Dendritic cell treated with granulocyte-macrophage colony-stimulating factor and Interleukin-4, amounts not matched to agents 40 ng/mL and 50 ng/mL, for 4 days (primary cell): Measurements from ENCODE around the gene ZNF577.
A peak's percentile ranks its signal among the peaks of the same experiment; 100 is the strongest.

Source experiments
- H3K27ac Mint-ChIP-seq: one replicate; pipeline ENCODE4 v1.8.0; 2022; ENCODE audit warnings: mild to moderate bottlenecking, mixed read lengths
- H3K27me3 Mint-ChIP-seq: one replicate; pipeline ENCODE4 v1.8.0; 2022; ENCODE audit warnings: mild to moderate bottlenecking, mixed read lengths
- H3K36me3 Mint-ChIP-seq: one replicate; pipeline ENCODE4 v1.8.0; 2022; ENCODE audit warnings: low read depth, mixed read lengths
- H3K4me1 Mint-ChIP-seq: one replicate; pipeline ENCODE4 v1.8.0; 2022; ENCODE audit warnings: low read depth, mixed read lengths
- H3K4me3 Mint-ChIP-seq: one replicate; pipeline ENCODE4 v1.8.0; 2022; ENCODE audit warnings: mild to moderate bottlenecking, moderate library complexity, mixed read lengths
- H3K9me3 Mint-ChIP-seq: one replicate; pipeline ENCODE4 v1.8.0; 2022; ENCODE audit warnings: mixed read lengths
- intact Hi-C: fragments of 100-400 bp; cut with micrococcal nuclease; formaldehyde crosslinking; loops from one replicate; pipeline ENCODE4 v1.15.0; 2022

Gene ZNF577

DNA sequence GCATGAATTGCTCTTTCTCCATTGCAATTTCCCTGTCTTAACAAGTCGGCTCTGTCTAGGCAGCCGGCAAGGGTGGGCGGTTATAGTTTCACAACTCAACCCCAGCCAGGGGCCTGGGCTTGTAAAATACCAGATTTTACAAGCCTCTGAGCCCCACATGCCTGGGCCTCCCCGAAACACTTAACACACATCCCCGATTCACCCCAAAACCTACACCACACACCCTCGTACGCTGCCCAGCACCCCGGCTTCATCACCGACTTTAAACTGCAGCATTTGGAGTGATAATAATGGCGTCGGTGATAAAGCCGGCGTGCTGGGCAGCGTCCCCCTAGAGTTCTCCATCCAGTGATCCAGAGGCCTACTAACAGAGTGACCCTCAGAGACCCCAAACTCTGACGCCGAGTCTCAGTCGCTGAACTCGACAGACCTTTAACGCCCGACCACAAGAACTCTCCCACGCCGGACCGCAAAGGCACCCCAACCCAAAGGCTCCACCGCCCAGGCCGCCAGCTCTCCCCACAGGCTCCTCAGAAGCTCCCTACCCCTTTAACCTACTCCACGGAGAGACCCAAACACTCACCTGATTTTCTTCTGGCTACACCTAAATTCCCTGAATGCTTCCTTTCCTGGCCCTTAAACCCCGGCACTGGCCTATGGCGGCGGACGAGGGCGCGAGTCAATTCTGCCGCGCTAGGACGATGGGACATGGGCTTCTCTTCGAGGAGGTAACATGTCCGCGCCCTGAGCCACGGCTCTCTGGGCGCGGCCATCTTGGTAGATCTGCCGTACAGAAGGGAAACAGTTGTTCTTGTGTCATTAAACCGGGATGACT, 16.8 kb upstream of the ZNF577 start, which contains the start of gene ZNF649:
Gene ZNF649 (minus strand): TSS at position 687 of the 835 bp plus-strand sequence. CDS start 4,910 bp downstream, outside the sequence.
- peak within 1 kb of the TSS; percentile 96 for H3K27ac Mint-ChIP-seq
- peak within 1 kb of the TSS; percentile 95 for H3K4me3 Mint-ChIP-seq
- intact Hi-C loops, result loop anchor here (1.0 kb wide), 1 partner anchor 23 kb away; the partner anchor contains the start of gene ZNF613
- H3K36me3 Mint-ChIP-seq, result peaks cover 73% of the 10 kb centered on the region
- H3K27me3 Mint-ChIP-seq, result peaks cover 27% of the 10 kb centered on the region
- peaks cover 80% of the 10 kb centered on the region for H3K9me3 Mint-ChIP-seq
- peaks cover 24% of the 10 kb centered on the region for H3K4me1 Mint-ChIP-seq

DNA sequence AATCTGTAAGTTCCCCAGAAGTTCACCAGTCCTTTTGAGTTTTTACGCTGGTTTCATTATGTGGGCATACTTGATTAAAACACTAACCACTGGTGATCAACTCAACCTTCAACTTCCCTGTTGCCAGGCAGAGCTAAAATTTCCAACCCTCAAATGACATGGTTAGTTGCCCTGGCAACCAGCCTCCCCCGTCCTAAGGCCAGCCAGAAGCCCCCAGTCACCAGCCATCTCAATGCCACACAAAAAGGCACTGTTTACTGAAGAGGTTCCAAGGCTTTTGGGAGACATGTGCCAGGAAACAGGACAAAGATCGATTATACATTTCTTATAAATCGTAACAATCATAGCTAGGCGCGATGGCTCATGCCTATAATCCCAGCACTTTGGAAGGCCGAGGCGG, 15.4 kb upstream of the ZNF577 start:
- H3K27me3 Mint-ChIP-seq, result peaks cover 23% of the 10 kb centered on the region
- peaks cover 87% of the 10 kb centered on the region for H3K36me3 Mint-ChIP-seq
- peak overlapping the region; percentile 95 for H3K4me3 Mint-ChIP-seq
- peaks cover 75% of the 10 kb centered on the region for H3K9me3 Mint-ChIP-seq
- intact Hi-C loops, result no loop called here
- no peak overlapping the region for H3K27ac Mint-ChIP-seq
- H3K4me1 Mint-ChIP-seq, result peaks cover 24% of the 10 kb centered on the region

DNA sequence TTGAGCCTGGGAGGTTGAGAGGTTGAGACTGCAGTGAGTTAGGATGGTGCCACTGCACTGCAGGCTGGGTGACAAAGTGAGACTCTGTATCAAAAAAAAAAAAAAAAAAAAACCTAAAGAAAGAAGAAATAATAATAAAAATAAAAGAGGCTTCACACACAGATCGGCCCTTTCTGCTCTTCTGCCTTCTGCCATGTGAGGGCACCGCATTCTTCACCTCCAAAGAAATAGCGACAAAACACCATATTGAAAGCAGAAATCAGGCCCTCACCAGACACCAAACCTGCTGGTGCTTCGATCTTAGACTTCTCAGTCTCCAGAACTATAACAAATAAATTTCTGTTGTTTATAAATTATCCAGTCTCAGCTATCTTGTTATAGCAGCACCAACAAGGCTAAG, 14.1 kb upstream of the ZNF577 start:
- Mint-ChIP-seq H3K9me3 (peaks cover 70% of the 10 kb centered on the region), H3K27ac (no peak overlapping the region), H3K4me3 (no peak overlapping the region), H3K27me3 (peaks cover 10% of the 10 kb centered on the region), H3K4me1 (peaks cover 24% of the 10 kb centered on the region), H3K36me3 (peaks cover 95% of the 10 kb centered on the region)
- intact Hi-C loops, result no loop called here

DNA sequence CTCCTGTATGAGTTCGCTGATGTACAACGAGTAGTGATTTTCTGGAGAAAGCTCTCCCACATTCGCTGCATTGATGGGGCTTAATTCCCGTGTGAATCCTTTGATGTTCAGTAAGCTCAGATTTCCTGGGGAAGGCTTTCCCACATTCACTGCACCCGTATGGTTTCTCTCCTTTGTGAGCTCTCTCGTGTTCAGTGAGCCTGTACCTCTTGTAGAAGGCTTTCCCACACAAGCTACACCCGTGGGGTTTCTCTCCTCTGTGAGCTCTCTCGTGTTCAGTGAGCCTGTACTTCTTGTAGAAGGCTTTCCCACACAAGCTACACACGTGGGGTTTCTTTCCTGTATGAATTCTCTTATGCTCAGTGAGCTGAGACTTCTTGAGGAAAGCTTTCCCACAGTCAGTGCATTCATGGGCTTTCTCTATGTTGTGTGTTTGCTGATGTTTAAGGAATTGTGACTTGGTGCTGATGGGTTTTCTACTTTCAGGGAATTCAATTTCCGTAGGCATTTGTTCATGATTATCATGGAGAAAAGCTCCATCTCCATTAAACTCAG, 3.5 kb upstream of the ZNF577 start:
- peaks cover 92% of the 10 kb centered on the region for H3K9me3 Mint-ChIP-seq

DNA sequence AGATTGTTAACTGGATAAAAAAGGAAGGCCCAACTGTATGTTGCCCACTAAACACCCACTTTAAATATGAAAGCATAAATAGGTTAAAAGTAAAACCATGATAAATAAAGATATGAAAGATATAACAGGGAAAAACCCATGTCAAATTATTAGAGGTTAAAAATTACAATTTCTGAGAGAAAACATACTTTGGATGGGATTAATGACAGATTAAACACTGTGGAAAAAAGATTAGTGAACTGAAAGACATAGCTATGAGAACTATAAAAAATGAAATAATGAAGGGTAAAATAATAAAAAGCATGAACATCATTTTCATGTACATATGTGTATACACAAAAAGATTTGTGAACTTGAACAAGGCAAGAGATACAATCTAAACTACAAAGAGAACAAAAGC, 2.2 kb upstream of the ZNF577 start:
- Mint-ChIP-seq H3K36me3 (peaks cover 92% of the 10 kb centered on the region), H3K4me3 (no peak overlapping the region), H3K27me3 (no peaks in the 10 kb centered on the region), H3K9me3 (peaks cover 90% of the 10 kb centered on the region), H3K27ac (no peak overlapping the region), H3K4me1 (peaks cover 5% of the 10 kb centered on the region)
- intact Hi-C loops, result loop anchor here (5.0 kb wide), 1 partner anchor 42 kb away; no protein-coding TSS in a partner anchor

More for the DNA sequence above, 3.5 kb upstream of the ZNF577 start:
- H3K4me3 Mint-ChIP-seq, result no peak overlapping the region
- H3K4me1 Mint-ChIP-seq, result peaks cover 5% of the 10 kb centered on the region
- no peak overlapping the region for H3K27ac Mint-ChIP-seq
- intact Hi-C loops, result no loop called here
- no peaks in the 10 kb centered on the region for H3K27me3 Mint-ChIP-seq
- H3K36me3 Mint-ChIP-seq, result peaks cover 97% of the 10 kb centered on the region

DNA sequence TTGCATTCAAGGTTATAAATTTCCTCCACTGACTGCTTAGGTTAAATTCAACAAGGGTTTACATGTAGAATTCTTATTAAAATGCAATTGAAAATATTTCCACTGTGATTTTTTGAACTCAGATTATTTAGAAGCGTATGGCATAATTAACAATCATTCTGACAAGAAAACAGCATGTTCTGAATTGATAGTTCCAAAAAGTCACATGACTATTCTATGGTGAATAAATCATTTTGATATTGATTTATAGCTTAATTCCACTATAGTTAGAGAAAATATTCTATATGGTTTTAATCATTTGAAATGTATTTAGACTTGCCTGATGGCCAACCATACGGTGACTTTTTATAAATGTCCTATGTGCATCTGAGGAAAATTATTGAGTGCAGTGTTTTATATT, 3.0 kb downstream of the ZNF577 start:
- intact Hi-C loops, result loop anchor here (5.0 kb wide), 1 partner anchor 48 kb away; no protein-coding TSS in a partner anchor
- no peak overlapping the region for H3K4me3 Mint-ChIP-seq
- H3K27me3 Mint-ChIP-seq, result no peaks in the 10 kb centered on the region
- H3K4me1 Mint-ChIP-seq, result peaks cover 5% of the 10 kb centered on the region
- peaks cover 87% of the 10 kb centered on the region for H3K36me3 Mint-ChIP-seq
- H3K27ac Mint-ChIP-seq, result no peak overlapping the region
- peaks cover 86% of the 10 kb centered on the region for H3K9me3 Mint-ChIP-seq

GRCh38 chr19:51882518-51882917, 5.2 kb downstream of the ZNF577 start:
- no peak overlapping the region for H3K4me3 Mint-ChIP-seq
- intact Hi-C loops, result no loop called here
- no peaks in the 10 kb centered on the region for H3K27me3 Mint-ChIP-seq

GRCh38 chr19:51873097-51873496, 14.7 kb downstream of the ZNF577 start:
- Mint-ChIP-seq H3K36me3 (peaks cover 62% of the 10 kb centered on the region), H3K4me1 (no peaks in the 10 kb centered on the region), H3K27me3 (no peaks in the 10 kb centered on the region), H3K27ac (no peak overlapping the region), H3K4me3 (no peak overlapping the region), H3K9me3 (peaks cover 100% of the 10 kb centered on the region)
- intact Hi-C loops, result no loop called here

More at GRCh38 chr19:51882518-51882917, 5.2 kb downstream of the ZNF577 start:
- Mint-ChIP-seq H3K9me3 (peaks cover 85% of the 10 kb centered on the region), H3K27ac (no peak overlapping the region), H3K4me1 (no peaks in the 10 kb centered on the region), H3K36me3 (peaks cover 88% of the 10 kb centered on the region)

- H3K36me3 Mint-ChIP-seq, result peaks cover 24% of the 10 kb centered on the region
- no peaks in the 10 kb centered on the region for H3K27me3 Mint-ChIP-seq
- no peak overlapping the region for H3K27ac Mint-ChIP-seq
- H3K4me3 Mint-ChIP-seq, result no peak overlapping the region
- H3K4me1 Mint-ChIP-seq, result no peaks in the 10 kb centered on the region
- intact Hi-C loops, result no loop called here
- H3K9me3 Mint-ChIP-seq, result peaks cover 91% of the 10 kb centered on the region
These were observed 25.7 kb downstream of the ZNF577 start for GRCh38 chr19:51861870-51862622.

- peaks cover 23% of the 10 kb centered on the region for H3K9me3 Mint-ChIP-seq
- no peaks in the 10 kb centered on the region for H3K27me3 Mint-ChIP-seq
- intact Hi-C loops, result loop anchor here (10.0 kb wide), 2 partner anchors 362 to 398 kb away; partner anchors contain the start of gene CEACAM18
- H3K4me3 Mint-ChIP-seq, result no peak overlapping the region
- peaks cover 66% of the 10 kb centered on the region for H3K36me3 Mint-ChIP-seq
- H3K4me1 Mint-ChIP-seq, result peaks cover 12% of the 10 kb centered on the region
- no peak overlapping the region for H3K27ac Mint-ChIP-seq
These were observed 50.6 kb downstream of the ZNF577 start for GRCh38 chr19:51837145-51837544.

- Mint-ChIP-seq H3K36me3 (peaks cover 75% of the 10 kb centered on the region), H3K27me3 (no peaks in the 10 kb centered on the region), H3K4me3 (peak overlapping the region; percentile 1), H3K4me1 (peaks cover 79% of the 10 kb centered on the region), H3K9me3 (no peaks in the 10 kb centered on the region), H3K27ac (peak overlapping the region; percentile 66)
- intact Hi-C loops, result loop anchor here (2.0 to 10.0 kb wide), 5 partner anchors 33 to 405 kb away; partner anchors contain the start of genes CEACAM18 and FPR3
These were observed 57.5 kb downstream of the ZNF577 start for GRCh38 chr19:51830274-51830673.

DNA sequence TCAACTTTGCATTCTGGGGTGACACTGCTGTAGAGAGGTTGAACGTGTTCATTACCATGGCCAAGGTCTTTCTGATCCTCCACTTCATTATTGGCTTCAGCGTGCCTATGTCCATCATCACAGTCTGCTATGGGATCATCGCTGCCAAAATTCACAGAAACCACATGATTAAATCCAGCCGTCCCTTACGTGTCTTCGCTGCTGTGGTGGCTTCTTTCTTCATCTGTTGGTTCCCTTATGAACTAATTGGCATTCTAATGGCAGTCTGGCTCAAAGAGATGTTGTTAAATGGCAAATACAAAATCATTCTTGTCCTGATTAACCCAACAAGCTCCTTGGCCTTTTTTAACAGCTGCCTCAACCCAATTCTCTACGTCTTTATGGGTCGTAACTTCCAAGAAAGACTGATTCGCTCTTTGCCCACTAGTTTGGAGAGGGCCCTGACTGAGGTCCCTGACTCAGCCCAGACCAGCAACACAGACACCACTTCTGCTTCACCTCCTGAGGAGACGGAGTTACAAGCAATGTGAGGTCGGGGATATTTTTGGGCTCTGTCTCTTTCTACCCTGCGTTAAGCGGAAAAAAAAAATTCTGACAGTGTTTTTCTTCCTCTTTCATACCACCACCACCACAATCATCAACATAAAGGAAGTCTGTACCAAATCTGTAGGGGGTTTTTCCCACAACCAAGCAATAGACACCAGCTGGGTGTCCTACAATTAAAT, 63.3 kb downstream of the ZNF577 start:
- Mint-ChIP-seq H3K9me3 (no peaks in the 10 kb centered on the region), H3K27me3 (no peaks in the 10 kb centered on the region), H3K36me3 (peaks cover 100% of the 10 kb centered on the region), H3K4me1 (peaks cover 98% of the 10 kb centered on the region), H3K4me3 (peak overlapping the region; percentile 43), H3K27ac (peak overlapping the region; percentile 82)
- intact Hi-C loops, result loop anchor here (5.0 kb wide), 1 partner anchor 42 kb away; no protein-coding TSS in a partner anchor

GRCh38 chr19:51822946-51823345, 64.8 kb downstream of the ZNF577 start:
- no peaks in the 10 kb centered on the region for H3K9me3 Mint-ChIP-seq
- intact Hi-C loops, result loop anchor here (5.0 kb wide), 1 partner anchor 41 kb away; no protein-coding TSS in a partner anchor

More at GRCh38 chr19:51822946-51823345, 64.8 kb downstream of the ZNF577 start:
- H3K4me3 Mint-ChIP-seq, result no peak overlapping the region
- H3K36me3 Mint-ChIP-seq, result peaks cover 100% of the 10 kb centered on the region
- H3K4me1 Mint-ChIP-seq, result peaks cover 96% of the 10 kb centered on the region
- peak overlapping the region; percentile 82 for H3K27ac Mint-ChIP-seq
- no peaks in the 10 kb centered on the region for H3K27me3 Mint-ChIP-seq
